Ascending aorta (tissue), 2 donors: ENCODE measurements around the gene MINDY2. TPM values are rescaled to one million over a fixed set of nuclear protein-coding genes. Genes with fewer than 3 reads are reported as not detected.

Experiments
- DNase-seq, 2 donors: peaks; one replicate each; pipeline ENCODE4 v3.0.0-alpha.2; 2019; ENCODE audit warnings: low spot score in 2 of 2
- H3K27ac ChIP-seq, 2 donors: fragments of 200-600 bp; sonication (generic); one replicate each; pipeline ENCODE4 v1.5.1; 2016 to 2017; ENCODE audit warnings: mild to moderate bottlenecking in 1 of 2
- H3K27me3 ChIP-seq: fragments of 200-600 bp; sonication (generic); one replicate; pipeline ENCODE4 v1.5.1; 2017
- H3K36me3 ChIP-seq, 2 donors: fragments of 200-600 bp; sonication (generic); one replicate each; pipeline ENCODE4 v1.5.1; 2016
- H3K4me1 ChIP-seq, 2 donors: fragments of 200-600 bp; sonication (generic); one replicate each; pipeline ENCODE4 v1.5.1; 2016 to 2017; ENCODE audit warnings: mild to moderate bottlenecking in 1 of 2
- H3K4me3 ChIP-seq, 2 donors: fragments of 200-600 bp; sonication (generic); one replicate each; pipeline ENCODE4 v1.5.1; 2016 to 2017; ENCODE audit warnings: mild to moderate bottlenecking in 1 of 2
- H3K9me3 ChIP-seq, 2 donors: fragments of 200-600 bp; sonication (generic); one replicate each; pipeline ENCODE4 v1.5.1; 2016
- intact Hi-C: fragments of 100-400 bp; cut with DNase I; formaldehyde crosslinking; loops from one replicate; pipeline ENCODE4 v1.15.1; 2023
- total RNA-seq: library from RNA; depleted of rRNA; stranded (reverse); fragments of >200 nt; gene quantifications from one replicate; pipeline ENCODE4 v1.1.0, GENCODE V29; 2016
- TF ChIP-seq, protein P1 (sequence below), 3 experiments: fragments of 200-600 bp in 2 of 3; fragments of 450-650 bp in 1 of 3; sonication (generic) in 2 of 3; IDR thresholded peaks; one replicate each; pipeline ENCODE4 v1.5.1; 2016 to 2019; ENCODE audit warnings: antibody characterized with exemption in 3 of 3, mild to moderate bottlenecking in 1 of 3, moderate library complexity in 1 of 3

The MINDY2 gene
- total RNA-seq, 1 donor from 2014 or later: 10.4 TPM

DNA sequence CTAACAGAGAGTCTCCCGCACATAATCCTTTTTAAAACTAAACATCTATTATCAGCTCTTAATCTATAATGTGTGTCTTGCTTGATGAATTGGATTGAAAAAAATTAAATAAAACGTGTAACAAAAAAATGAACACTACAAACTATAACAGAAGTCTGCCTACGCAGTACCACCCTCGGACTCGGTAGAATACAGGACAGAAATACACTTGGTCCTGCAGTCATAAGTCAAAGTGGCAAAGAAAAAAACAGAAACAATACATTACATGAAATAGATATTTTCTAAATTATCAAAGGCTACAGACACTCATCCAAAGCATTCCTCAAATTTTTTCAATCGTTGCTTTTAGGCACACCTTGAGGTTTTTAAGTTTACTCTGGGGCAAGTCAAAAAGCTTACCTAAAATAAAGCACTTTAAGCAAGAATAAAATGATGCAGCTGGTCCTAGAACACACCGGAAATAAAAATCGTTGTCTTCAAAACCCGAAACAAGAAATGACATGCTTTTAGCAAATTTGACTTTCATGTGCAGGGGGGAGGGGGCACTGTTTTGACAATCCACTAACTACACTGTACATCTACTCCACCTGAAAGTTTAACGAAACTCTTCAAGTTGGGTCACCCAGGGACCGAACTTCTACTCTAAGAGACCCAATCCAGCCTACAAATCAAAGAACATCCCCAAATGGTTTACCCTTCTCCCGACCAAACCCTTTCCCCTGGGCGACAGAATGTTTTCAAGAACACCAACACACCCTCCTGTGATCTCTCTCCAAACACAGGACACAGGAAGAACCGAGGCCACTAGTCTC lies 22.9 kb upstream of the MINDY2 start:
- Histone ChIP-seq H3K27ac (peak overlapping the region; percentile 98), H3K27me3 (no peaks in the 10 kb centered on the region), H3K36me3 (no peaks in the 10 kb centered on the region), H3K4me1 (peaks cover 0 to 18% of the 10 kb centered on the region in 2 donors), H3K4me3 (peak overlapping the region; percentile 94 to 97), H3K9me3 (no peaks in the 10 kb centered on the region)
- DNase-seq: no peak
- intact Hi-C loops: loop anchor here (2.0 to 10.0 kb wide), 4 partner anchors 307 to 1043 kb away; partner anchors contain the start of gene POLR2M
- TF ChIP-seq, protein P1, sequence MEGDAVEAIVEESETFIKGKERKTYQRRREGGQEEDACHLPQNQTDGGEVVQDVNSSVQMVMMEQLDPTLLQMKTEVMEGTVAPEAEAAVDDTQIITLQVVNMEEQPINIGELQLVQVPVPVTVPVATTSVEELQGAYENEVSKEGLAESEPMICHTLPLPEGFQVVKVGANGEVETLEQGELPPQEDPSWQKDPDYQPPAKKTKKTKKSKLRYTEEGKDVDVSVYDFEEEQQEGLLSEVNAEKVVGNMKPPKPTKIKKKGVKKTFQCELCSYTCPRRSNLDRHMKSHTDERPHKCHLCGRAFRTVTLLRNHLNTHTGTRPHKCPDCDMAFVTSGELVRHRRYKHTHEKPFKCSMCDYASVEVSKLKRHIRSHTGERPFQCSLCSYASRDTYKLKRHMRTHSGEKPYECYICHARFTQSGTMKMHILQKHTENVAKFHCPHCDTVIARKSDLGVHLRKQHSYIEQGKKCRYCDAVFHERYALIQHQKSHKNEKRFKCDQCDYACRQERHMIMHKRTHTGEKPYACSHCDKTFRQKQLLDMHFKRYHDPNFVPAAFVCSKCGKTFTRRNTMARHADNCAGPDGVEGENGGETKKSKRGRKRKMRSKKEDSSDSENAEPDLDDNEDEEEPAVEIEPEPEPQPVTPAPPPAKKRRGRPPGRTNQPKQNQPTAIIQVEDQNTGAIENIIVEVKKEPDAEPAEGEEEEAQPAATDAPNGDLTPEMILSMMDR (IDR thresholded peaks at IDR 0.05): no peak

DNA sequence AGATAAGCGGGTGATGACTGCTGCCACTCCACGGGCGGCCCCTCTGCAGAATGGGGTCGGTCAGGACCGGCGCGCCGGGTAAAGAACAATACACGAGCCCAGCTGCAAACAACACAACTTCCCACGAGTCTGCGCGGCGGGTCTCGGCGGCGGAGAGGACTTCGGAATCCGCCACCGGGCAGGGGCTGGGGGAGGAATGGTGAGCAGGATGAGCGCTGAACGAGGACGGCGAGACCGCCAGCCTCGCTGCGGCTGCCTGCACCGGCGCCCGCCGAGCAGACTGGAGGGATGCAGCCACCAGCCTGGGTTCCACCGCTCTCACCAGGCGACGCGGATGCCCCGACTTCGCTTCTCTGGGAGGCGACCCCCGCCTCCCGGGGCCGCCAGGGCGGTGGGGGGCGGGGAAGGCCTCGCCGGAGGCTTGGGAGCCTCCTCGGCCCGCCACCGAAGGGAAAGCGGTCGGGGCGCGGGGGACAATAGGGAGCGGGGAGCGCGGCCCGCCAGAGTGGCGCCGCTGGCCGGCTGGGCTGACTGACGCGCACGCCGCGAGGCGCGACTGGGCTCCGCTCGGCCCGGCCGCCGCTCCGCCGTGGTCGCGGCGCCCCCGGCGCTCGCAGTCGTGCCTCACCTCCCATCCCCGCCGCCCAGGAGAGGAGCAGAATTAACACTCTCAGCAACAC lies 22.1 kb upstream of the MINDY2 start:
- Histone ChIP-seq H3K27ac (peak overlapping the region; percentile 98), H3K36me3 (no peaks in the 10 kb centered on the region), H3K9me3 (no peaks in the 10 kb centered on the region), H3K4me3 (peak overlapping the region; percentile 94 to 97), H3K4me1 (peaks cover 0 to 18% of the 10 kb centered on the region in 2 donors), H3K27me3 (no peaks in the 10 kb centered on the region)
- TF ChIP-seq, protein P1 (IDR thresholded peaks at IDR 0.05): no peak
- intact Hi-C loops: loop anchor here (1.0 to 10.0 kb wide), 7 partner anchors 22 to 1044 kb away; partner anchors contain the start of genes MINDY2, POLR2M and SLTM
- peak in 1 of 2 donors; percentile 72 for DNase-seq

DNA sequence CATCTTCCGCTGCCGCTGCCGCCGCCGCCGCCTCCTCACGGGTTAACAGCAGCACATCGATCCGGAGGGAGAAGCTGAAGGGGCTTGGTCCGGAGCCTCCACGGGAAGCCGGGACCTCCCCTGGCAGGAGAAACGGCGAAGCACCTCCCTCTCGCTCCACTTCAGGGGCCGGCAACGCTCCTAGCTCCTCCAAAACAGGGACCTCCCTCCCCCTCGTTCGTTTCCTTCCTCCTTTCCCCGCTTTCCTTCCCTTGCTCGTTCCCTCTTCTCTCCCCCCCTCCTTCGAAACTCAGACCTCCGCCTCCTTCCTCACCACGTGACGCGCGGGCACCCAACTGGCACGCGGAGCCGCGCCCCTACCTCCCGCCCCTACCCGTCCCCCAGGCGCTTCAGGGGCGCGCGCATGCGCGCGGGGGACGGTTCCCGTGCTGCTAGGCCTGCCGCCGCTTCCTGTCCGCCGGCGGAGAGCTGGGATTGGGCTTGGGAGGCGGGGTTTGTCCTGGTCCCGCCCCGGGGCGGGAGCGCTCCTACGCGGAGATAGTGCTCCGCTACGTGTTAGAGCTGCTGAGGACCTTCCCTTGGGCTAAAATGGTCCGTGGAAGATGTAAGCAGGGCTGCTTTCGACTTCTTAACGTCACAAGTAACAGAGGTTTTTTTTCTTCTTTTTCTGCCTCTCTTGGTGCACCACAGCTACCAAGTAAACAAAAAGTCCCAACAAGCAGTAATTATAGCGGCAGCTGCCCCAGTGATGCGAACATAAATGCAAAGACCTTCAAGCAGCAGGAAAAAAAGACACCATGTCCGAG lies 21.4 kb upstream of the MINDY2 start, which contains the start of gene ADAM10:
Gene ADAM10 (minus strand): TSS at position 176 of the 806 bp plus-strand sequence. CDS start 173 bp downstream, at position 3.
- H3K27me3 ChIP-seq: no peaks in the 10 kb centered on the region
- H3K4me1 ChIP-seq: peaks cover 0 to 13% of the 10 kb centered on the region in 2 donors
- H3K9me3 ChIP-seq: no peaks in the 10 kb centered on the region
- intact Hi-C loops: loop anchor here (1.0 to 10.0 kb wide), 7 partner anchors 22 to 1045 kb away; partner anchors contain the start of genes MINDY2, POLR2M and SLTM
- peak; percentile 97 to 99 for DNase-seq
- H3K27ac ChIP-seq: peak within 1 kb of the TSS; percentile 98
- H3K4me3 ChIP-seq: peak within 1 kb of the TSS; percentile 94 to 97
- TF ChIP-seq, protein P1 (IDR thresholded peaks at IDR 0.05): no peak
- H3K36me3 ChIP-seq: no peaks in the 10 kb centered on the region

DNA sequence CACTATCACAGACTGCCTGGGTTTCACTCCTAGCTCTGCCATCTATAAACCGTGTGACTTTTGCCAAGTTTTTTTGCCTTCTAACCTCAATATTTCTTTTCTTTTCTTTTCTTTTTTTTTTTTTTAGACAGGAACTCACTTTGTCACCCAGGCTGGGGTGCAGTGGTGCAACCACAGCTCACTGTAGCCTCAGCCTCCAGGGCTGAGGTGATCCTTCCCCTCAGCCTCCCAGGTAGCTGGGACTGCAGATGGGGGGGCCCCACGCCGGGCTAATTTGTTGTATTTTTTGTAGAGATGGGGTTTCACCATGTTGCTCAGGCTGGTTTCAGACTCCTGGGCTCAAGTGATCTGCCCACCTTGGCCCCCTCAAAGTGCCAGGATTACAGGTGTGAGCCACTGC lies 18.4 kb upstream of the MINDY2 start:
- H3K36me3 ChIP-seq: no peaks in the 10 kb centered on the region
- no peaks in the 10 kb centered on the region for H3K9me3 ChIP-seq
- H3K4me3 ChIP-seq: no peak overlapping the region
- TF ChIP-seq, protein P1 (IDR thresholded peaks at IDR 0.05): no peak
- no peaks in the 10 kb centered on the region for H3K4me1 ChIP-seq
- no peak for DNase-seq
- no peaks in the 10 kb centered on the region for H3K27me3 ChIP-seq
- intact Hi-C loops: no loop called here
- H3K27ac ChIP-seq: no peak overlapping the region

DNA sequence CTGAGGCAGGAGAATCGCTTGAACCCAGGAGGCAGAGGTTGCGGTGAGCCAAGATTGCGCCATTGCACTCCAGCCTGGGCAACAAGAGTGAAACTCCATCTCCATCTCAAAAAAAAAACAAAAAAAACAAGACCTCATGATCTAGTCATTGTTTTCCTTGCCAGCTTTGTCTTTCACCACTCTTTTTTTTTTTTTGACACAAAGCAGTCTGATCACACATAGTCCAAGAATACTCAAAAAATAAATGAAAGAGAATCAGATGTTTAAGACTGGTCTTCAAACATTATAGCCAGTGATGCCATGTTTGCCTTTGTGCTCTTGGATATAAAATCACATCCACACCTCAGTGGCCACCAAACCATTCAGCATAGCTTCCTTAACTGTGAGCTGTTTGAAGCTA lies 15.8 kb upstream of the MINDY2 start:
- no peaks in the 10 kb centered on the region for H3K9me3 ChIP-seq
- H3K27me3 ChIP-seq: no peaks in the 10 kb centered on the region
- TF ChIP-seq, protein P1 (IDR thresholded peaks at IDR 0.05): no peak
- H3K27ac ChIP-seq: no peak overlapping the region
- intact Hi-C loops: no loop called here
- DNase-seq: no peak
- H3K36me3 ChIP-seq: no peaks in the 10 kb centered on the region
- no peaks in the 10 kb centered on the region for H3K4me1 ChIP-seq
- no peak overlapping the region for H3K4me3 ChIP-seq
